CD4-positive, alpha-beta T cell treated with Interleukin-4 for 4 hours (primary cell): ENCODE data around the gene P2RX3.
"Not testable (repeated sequence)": the region's sequence is repeated elsewhere in the genome, so short reads cannot be mapped to it uniquely, and the experiment has no call there.

Experiments
- DNase-seq: peaks from one replicate; pipeline ENCODE4 v3.0.0-alpha.2; 2020

The P2RX3 gene

GRCh38 chr11:57338142-57338541 lies at the start of gene P2RX3:
TSS of gene P2RX3 (plus strand) at chr11:57338352. CDS start at chr11:57338551, 199 bp downstream.
- no peak for DNase-seq

- no peak for DNase-seq
Measured at GRCh38 chr11:57288771-57289579, 49.2 kb upstream of the P2RX3 start.

GRCh38 chr11:57290288-57290687 lies 47.9 kb upstream of the P2RX3 start:
- no peak for DNase-seq

DNA sequence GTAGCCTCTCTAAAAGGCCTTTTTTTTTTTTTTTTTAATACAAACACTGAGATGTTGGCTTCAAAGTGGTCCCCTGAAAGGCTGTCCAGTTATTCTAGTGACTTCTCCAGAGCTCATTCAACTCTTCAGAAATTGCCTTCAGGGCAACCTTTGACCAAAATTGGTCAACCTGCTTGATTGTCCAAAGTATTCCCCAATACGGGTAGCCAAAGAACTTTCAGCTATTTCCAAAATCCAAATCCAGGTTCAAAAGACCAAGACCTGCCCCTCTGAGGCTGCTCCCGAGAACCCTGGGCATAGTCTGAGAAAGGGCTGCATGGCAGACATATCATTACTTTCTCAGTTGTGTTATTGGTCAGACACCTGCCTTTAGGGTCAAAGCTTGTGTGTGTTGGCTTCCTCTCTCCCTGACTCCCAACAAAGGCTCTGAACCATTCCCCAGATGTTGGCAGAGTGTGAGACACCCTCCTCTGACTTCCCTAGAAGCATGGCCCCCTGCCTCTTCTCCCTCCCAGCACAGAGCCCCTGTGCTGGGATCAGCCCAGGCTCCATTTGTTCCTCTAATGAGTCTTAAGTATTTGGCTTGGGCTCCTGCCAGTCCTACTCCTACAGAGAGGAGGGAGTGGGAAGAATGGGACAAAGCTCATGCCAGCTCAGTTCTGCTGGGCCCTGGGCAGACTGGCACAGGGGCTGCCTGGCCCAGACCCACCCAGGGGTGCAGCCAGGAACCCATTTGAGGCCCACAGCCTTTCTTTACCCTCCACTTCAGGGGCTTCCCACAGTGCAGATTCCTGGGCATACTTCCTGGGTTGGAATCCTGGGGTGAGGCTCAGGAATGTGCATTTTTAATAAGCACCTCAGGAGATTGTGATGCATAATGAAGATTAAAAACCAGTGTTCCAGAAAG lies 43.7 kb upstream of the P2RX3 start:
- DNase-seq = no peak

DNA sequence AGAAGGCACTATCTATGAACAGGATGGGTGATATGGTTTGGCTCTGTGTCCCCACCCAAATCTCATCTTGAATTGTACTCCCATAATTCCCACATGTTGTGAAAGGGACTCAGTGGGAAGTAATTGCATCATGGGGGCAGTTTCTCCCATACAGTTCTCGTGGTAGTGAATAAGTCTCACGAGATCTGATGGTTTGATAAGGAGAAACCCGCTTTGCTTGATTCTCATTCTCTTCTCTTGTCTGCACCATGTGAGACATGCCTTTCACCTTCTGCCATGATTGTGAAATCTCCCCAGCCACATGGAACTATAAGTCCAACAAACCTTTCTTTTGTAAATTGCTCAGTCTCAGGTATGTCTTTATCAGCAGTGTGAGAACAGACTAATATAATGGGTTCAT lies 41.9 kb upstream of the P2RX3 start:
- not testable (repeated sequence) for DNase-seq

DNA sequence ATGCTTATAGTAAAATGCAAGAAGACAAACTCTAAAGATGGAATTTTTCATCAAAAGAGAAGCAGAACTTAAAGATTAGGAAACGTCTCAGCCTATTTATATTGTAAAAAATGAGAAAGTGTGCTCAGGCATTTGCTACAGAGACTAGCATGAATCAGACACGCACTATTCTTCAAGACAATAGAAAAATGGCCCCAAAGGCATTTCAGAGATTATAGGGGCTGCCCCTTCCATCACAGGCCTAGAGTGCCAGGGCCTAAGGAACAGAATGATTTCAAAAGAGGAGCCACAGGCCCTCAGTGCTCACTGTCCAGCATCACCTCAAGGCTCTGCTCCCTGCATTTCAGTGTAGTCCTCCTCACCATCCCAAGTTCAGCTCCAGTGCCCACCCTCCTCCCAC lies 40.9 kb upstream of the P2RX3 start:
- no peak for DNase-seq

DNA sequence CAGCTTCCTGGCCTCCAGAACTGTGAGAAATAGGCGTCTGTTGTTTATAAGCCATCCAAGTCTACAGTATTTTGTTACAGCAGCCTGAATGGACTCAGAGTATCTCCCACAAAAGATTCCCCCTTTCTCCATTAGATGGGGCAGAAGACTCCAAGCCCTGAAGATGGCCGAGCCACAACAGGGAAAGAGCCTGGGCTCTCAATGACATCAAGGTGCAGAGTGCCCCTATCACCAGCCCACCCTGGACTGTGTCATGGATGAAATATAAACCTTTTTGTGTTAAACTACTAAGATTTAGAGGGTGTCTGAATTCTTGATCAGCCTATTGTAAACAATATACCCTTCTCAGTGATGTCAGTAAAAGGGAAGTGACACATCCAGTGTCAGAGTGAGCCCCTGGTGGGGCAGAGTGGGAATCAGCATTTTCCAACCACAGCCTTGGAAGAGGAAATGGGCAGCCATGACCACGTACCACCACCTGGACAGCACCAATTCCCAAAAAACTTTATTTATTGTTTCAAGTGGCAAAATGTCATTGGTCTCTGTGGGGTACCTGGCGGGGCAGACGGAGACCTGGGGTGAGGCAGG lies 38.9 kb upstream of the P2RX3 start:
- no peak for DNase-seq

- DNase-seq = no peak
Measured at GRCh38 chr11:57300785-57301184, 37.4 kb upstream of the P2RX3 start.

DNA sequence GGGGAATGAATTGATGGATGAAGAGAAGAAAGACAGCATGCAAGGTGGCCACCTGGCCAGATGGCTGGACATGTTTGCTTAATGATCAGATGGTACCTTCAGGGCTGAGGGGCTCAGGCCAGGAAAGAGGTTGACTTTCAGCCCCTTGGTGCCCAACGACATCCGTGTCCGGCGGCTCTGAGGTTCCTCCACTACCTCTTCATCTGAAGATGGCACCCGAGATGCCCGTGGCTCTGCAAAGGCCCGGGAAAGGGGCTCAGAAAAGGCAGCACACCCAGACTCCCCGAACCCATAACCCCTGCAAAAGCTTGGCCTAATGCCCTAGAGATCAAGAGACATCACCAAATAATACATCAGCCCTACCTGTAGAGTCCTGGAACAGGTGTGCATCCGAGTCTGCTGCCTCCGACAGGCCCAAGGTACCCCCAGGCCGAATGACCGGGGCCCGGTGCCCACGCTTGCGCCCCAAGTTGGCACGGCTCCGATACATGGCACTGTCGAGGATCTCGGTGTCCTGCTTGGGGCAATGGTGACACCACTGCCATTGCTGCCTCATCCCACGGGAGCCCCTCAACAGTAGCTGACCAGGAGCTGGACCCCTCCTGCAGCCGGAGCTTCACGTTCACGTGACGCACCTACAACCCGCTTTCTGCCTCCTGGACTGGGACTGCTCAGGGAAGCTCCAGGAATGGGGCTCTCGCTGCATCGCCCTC lies 36.3 kb upstream of the P2RX3 start:
- DNase-seq = no peak

DNA sequence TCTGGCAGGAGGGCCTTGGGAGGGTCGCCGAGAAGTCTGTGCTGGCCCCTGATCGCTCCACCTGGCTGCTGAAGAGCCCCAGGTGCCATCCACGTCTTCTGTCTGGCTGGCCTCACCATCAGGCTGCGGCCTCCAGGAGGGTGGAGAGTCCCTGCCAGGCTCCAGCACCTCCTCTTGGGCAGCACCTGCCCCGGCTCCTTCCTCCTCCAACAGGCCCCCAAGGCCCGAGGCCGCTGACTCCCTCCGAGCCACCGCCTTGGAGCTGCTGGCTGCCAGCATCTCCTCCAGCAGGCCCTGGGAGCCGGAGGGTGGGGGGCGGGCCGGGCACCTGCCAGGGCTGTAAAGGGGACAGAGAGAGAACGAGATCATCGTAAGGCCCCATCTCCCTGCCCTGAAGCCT lies 35.7 kb upstream of the P2RX3 start:
- no peak for DNase-seq

- no peak for DNase-seq
Measured at GRCh38 chr11:57303280-57303989, 34.7 kb upstream of the P2RX3 start.

GRCh38 chr11:57303990-57304579 lies 34.1 kb upstream of the P2RX3 start:
- DNase-seq = no peak

GRCh38 chr11:57305523-57305922 lies 32.6 kb upstream of the P2RX3 start:
- no peak for DNase-seq

- no peak for DNase-seq
Measured at GRCh38 chr11:57306161-57306876, 31.8 kb upstream of the P2RX3 start.

- no peak for DNase-seq
Measured at GRCh38 chr11:57306940-57307565, 31.1 kb upstream of the P2RX3 start.

DNA sequence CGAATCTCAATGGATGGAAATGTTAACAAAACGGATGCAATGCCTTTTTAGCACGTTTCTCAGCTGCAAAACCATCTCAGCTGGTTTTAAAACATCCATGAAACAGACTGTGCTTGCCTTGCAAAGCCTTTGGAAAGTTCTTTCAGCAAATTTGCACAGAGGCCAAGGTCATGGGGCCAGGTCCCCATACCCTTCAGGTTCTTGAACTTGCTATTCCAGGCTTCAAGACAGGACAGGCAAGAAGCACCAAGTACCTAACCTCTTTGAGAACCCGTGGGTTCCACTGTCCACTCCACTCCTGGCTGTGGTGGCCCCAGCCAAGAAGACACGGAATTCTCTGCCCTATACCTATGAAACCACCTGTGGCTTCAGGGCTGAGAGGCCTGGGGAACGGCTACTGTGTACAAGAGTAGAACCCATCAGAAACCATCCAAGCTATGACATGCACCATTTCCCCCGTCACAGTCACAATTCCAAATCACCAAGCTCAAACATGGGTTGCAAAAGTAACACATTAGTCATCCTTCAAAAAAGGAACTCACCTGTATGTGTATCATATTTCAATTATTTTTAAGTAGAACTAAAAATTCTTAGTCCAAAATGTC lies 30.4 kb upstream of the P2RX3 start:
- DNase-seq = no peak

- no peak for DNase-seq
Measured at GRCh38 chr11:57308426-57309060, 29.6 kb upstream of the P2RX3 start.

- DNase-seq = no peak
Measured at GRCh38 chr11:57309106-57310059, 28.8 kb upstream of the P2RX3 start.
